Measurements from ENCODE around the gene PEPD. TPM values are rescaled to one million over a fixed set of nuclear protein-coding genes. Genes with fewer than 3 reads are reported as not detected.

Gene PEPD
- total and polyA plus RNA-seq, 4 donors: 37.3 to 211 (median 117) TPM

DNA sequence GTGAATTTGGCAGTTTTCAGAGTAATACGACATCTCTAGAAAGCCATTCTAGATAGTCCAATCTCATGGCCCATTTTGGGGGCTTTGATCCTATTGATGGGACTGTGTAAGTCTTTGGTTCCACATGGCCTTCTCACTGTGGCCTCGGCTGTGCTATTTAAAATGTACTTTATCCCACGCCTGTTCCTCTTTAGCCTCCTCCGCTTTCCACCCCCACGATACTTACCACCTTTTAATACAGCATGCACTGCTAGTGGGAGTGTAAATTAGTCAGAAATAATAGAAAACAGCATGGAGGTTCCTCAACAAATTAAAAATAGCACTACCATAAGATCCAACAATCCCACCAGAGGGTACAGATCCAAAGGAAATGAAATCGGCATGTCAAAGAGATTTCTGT is 176.4 kb downstream of the PEPD start:
- Histone ChIP-seq H3K27me3 (ENCODE audit: control insufficient read depth in 4 of 4, insufficient read depth in 4 of 4, low read length in 3 of 4) (no peaks in the 10 kb centered on the region), H3K4me3 (ENCODE audit: low read depth in 1 of 3, low read length in 3 of 3) (no peak overlapping the region), H3K9me3 (ENCODE audit: control insufficient read depth in 4 of 4, low read length in 3 of 4) (no peaks in the 10 kb centered on the region), H3K4me1 (ENCODE audit: control insufficient read depth in 4 of 4, insufficient read depth in 4 of 4, low read length in 3 of 4) (peaks cover 7 to 27% (median 20%) of the 10 kb centered on the region in 4 donors), H3K36me3 (ENCODE audit: control insufficient read depth in 4 of 4, insufficient read depth in 3 of 4, low read depth in 1 of 4, low read length in 3 of 4) (no peaks in the 10 kb centered on the region), H3K9ac (ENCODE audit: low read depth in 1 of 2, low read length in 2 of 2) (no peak overlapping the region), H3K27ac (ENCODE audit: low read depth in 1 of 2, low read length in 2 of 2) (no peak overlapping the region)
- no peak for TF ChIP-seq CTCF (IDR thresholded peaks at IDR 0.05; ENCODE audit: low read depth, low read length, missing input control)
- TF ChIP-seq TAF1 (conservative IDR thresholded peaks at IDR 0.05): no peak
- TF ChIP-seq, protein P1, sequence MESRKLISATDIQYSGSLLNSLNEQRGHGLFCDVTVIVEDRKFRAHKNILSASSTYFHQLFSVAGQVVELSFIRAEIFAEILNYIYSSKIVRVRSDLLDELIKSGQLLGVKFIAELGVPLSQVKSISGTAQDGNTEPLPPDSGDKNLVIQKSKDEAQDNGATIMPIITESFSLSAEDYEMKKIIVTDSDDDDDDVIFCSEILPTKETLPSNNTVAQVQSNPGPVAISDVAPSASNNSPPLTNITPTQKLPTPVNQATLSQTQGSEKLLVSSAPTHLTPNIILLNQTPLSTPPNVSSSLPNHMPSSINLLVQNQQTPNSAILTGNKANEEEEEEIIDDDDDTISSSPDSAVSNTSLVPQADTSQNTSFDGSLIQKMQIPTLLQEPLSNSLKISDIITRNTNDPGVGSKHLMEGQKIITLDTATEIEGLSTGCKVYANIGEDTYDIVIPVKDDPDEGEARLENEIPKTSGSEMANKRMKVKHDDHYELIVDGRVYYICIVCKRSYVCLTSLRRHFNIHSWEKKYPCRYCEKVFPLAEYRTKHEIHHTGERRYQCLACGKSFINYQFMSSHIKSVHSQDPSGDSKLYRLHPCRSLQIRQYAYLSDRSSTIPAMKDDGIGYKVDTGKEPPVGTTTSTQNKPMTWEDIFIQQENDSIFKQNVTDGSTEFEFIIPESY (IDR thresholded peaks at IDR 0.05): no peak
- TF ChIP-seq GABPA (IDR thresholded peaks at IDR 0.05 in 1 of 2, conservative IDR thresholded peaks at IDR 0.05 in 1 of 2): no peak
- TF ChIP-seq JUND (IDR thresholded peaks at IDR 0.05): no peak
- TF ChIP-seq, protein P2, sequence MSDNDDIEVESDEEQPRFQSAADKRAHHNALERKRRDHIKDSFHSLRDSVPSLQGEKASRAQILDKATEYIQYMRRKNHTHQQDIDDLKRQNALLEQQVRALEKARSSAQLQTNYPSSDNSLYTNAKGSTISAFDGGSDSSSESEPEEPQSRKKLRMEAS (IDR thresholded peaks at IDR 0.05): no peak
- no peak for TF ChIP-seq YY1 (IDR thresholded peaks at IDR 0.05)
- TF ChIP-seq, protein P3, sequence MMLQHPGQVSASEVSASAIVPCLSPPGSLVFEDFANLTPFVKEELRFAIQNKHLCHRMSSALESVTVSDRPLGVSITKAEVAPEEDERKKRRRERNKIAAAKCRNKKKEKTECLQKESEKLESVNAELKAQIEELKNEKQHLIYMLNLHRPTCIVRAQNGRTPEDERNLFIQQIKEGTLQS (IDR thresholded peaks at IDR 0.05): no peak
- no peak for TF ChIP-seq HNF4G (IDR thresholded peaks at IDR 0.05)
- TF ChIP-seq NR2F2 (IDR thresholded peaks at IDR 0.05): no peak
- no peak for TF ChIP-seq SP1 (IDR thresholded peaks at IDR 0.05)
- DNase-seq (ENCODE audit: low spot score): no peak
- WGBS: 93% methylated on average over 6 of the region's 6 CpGs

GRCh38 chr19:33344573-33344925 is 177.0 kb downstream of the PEPD start:
- no peak for DNase-seq (ENCODE audit: low spot score)

More at GRCh38 chr19:33344573-33344925, 177.0 kb downstream of the PEPD start:
- H3K9ac ChIP-seq (ENCODE audit: low read depth in 1 of 2, low read length in 2 of 2): no peak overlapping the region
- H3K27ac ChIP-seq (ENCODE audit: low read depth in 1 of 2, low read length in 2 of 2): no peak overlapping the region
- no peak for TF ChIP-seq CTCF (IDR thresholded peaks at IDR 0.05; ENCODE audit: low read depth, low read length, missing input control)
- no peak for TF ChIP-seq HNF4A (conservative IDR thresholded peaks at IDR 0.05)
- TF ChIP-seq YY1 (IDR thresholded peaks at IDR 0.05): no peak
- no peak for TF ChIP-seq RXRA (IDR thresholded peaks at IDR 0.05)
- TF ChIP-seq, protein P2 (IDR thresholded peaks at IDR 0.05): no peak
- TF ChIP-seq, protein P1 (IDR thresholded peaks at IDR 0.05): no peak
- TF ChIP-seq SP1 (IDR thresholded peaks at IDR 0.05): no peak
- TF ChIP-seq HNF4G (IDR thresholded peaks at IDR 0.05): no peak
- no peak for TF ChIP-seq JUND (IDR thresholded peaks at IDR 0.05)
- no peak overlapping the region for H3K4me3 ChIP-seq (ENCODE audit: low read depth in 1 of 3, low read length in 3 of 3)
- H3K36me3 ChIP-seq (ENCODE audit: control insufficient read depth in 4 of 4, insufficient read depth in 3 of 4, low read depth in 1 of 4, low read length in 3 of 4): no peaks in the 10 kb centered on the region
- H3K4me1 ChIP-seq (ENCODE audit: control insufficient read depth in 4 of 4, insufficient read depth in 4 of 4, low read length in 3 of 4): peaks cover 7 to 21% (median 18%) of the 10 kb centered on the region in 4 donors
- no peaks in the 10 kb centered on the region for H3K27me3 ChIP-seq (ENCODE audit: control insufficient read depth in 4 of 4, insufficient read depth in 4 of 4, low read length in 3 of 4)
- H3K9me3 ChIP-seq (ENCODE audit: control insufficient read depth in 4 of 4, low read length in 3 of 4): no peaks in the 10 kb centered on the region
- 72% methylated on average over 4 of the region's 4 CpGs for WGBS

Measured in liver (tissue), 9 donors.